KBM-7 (cell line): Measurements from ENCODE around the gene SAMD1.

Source experiments
- DNase-seq: peaks from one replicate; pipeline ENCODE4 v3.0.0-alpha.2; 2015
- in situ Hi-C: fragments of 300-500 bp; cut with MboI; formaldehyde crosslinking; loops from 2 replicates; pipeline ENCODE4 v1.14.3; 2020; ENCODE audit warnings: low sequenced_read_pairs, low pct_unique_long_range_greater_than_20kb, mixed read lengths

SAMD1 gene

DNA sequence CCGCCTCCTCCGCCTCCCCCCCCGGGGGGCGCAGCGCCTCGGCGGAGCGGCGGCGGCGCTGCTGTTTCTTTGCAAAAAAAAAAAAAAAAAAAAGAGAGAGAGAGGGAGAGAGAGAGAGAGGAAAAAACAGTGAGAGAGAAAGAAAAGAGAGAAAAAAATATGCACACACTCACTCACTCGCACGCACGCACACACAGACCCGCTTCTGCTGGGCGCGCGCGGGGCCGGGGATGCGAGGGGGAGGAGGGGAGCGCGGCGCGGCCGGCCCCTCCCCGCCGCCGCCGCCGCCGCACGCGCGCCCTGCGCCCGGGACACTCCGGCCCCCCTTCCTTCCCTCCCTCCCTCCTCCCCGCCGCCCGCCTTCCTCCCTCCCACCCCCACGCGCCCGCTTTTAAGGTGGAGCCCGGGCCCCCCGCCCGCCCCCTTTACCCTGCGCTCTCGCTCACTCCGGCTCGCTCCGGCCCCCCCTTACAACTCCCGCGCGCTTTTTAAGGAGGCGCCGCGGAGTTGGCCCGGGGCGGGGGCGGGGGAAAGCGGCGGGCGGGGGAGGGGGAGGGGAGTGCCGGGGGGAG lies at the start of gene SAMD1:
TSS of gene SAMD1 (minus strand) at position 243 of the 572 bp plus-strand sequence.
- DNase-seq: peak; percentile 48
- in situ Hi-C loops: no loop called here

DNA sequence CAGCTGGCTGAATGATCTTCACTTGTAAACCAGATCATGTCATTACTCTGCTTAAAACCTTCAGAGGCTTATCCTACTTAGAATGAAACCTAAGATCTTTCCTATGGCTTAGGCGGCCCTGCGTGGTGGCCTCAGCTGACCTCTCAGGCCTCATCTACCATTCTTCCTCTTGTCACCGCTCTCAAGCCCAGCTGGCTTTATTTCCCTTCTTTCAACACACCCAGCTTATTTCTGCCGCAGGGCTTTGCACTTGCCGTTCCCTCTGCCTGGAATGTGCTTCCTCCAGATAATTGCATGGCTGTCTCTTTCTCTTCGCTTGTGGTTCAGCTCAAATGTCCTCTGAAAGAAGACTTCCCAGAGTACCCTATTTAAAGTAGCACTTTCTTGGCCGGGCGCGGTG lies 49.4 kb upstream of the SAMD1 start:
- in situ Hi-C loops: no loop called here
- peak; percentile 80 for DNase-seq

DNA sequence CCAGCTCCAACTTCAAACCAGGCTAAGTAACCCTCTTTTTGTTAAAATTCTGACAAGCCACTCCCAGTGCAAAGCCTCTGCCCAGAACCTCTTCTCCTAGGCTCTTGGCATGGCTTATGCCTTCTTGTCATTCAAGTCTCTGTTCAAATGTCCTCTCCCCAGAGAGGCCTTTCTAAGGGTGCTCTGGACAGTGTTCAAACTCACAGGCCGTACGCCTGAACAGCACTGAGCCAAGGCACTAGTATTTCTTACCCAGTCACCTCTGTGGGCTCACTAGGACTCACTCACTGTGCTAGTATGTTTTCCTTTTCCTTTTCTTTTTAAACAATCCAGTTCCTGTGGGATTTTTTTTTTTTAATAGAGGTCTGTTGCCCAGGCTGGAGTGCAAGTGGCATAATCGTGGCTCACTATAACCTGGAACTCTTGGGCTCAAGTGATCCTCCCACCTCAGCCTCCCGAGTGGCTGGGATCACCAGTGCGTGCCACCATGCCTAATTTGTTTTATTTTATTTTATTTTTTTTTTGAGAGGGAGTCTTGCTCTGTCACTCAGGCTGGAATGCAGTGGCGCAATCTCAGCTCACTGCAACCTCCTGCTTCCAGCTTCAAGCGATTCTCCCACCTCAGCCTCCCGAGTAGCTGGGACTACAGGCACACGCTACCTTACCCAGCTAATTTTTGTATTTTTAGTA lies 48.2 kb upstream of the SAMD1 start:
- DNase-seq: no peak
- in situ Hi-C loops: no loop called here

DNA sequence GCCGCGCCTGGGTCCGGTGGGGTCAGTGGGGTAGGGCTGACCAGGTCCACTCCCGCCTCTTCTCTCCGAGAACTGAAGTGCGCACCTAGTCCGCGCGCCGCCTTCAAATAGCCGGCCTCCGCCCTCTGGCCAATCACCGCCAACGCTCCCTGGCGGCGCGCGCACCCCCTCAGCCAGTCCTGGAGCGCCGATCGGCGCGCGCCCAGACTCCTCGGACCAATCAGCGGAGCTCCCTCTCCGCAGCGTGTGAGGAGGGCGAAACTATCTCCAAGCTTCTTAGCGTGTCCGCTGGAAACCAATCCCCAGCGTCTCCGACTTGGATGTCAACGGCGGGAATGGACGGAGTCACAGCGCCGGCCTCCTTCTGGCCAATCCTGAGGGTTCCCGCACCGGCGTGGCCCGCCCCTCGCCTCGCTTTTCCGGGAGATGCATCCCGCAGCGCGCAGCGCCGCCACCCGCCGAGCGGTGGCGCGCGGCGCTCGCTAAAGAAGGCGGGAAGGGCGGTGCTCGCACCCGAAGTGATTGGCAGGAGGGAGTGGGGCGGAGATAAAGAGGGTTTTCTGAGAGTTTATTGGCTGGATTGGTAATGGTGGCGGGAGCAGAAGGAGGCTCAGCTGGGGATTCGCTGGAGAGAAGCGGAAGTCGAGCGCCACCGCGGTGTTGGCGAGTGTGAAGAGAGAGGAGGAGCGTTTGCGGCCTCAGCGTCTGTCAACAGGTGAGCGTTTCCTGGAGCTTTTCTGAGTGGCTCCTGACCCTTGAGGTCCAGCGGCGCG lies 46.1 kb upstream of the SAMD1 start, which contains the start of gene ASF1B:
TSS of gene ASF1B (minus strand) at position 81 of the 773 bp plus-strand sequence. CDS start 133 bp downstream, outside the sequence.
- in situ Hi-C loops: no loop called here
- peak; percentile 100 for DNase-seq

DNA sequence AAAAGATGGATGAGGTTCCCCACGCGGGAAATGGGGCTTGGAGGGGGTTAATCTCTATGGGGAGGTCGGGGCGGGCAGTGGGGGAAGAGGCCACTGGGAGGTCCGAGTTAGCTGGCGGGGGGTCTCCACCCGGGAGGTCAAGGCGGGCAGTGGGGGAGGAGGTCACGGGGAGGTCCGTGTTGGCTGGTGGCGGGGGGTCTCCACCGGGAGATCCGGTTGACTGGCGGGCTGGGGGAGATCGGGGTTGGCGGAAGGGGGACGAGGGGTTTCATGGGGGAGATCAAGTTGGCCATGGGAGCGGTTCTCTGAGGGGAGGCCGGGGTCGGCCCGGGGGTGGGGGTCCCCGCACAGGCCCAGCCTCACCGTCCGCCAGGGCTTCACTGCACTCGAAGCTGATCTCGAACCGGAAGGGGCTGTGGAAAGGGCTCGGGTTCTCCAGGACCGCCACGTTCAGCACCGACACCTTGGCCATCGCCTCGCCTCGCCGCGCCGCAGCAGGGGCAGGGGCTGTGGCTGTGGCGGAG lies 45.5 kb upstream of the SAMD1 start:
- DNase-seq: no peak
- in situ Hi-C loops: no loop called here

DNA sequence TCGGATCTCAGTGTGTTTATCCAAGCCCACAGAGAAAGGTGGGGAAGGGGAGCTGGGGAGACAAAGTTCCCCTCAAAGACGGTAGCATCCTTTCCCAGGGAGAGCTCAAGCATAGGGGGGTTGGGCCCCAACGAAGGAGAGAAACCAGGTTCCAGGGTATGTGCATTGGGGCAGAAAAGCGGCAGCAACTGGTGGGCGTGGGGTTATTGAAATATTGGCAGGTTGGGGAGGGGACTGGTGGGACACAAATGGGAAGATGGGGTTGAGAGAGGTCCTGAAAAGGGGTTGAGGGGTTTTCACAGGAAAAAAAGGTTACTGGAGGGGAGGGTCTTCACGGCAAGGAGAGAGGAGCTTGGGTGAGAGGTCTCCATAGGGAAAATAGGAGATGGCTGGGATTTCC lies 44.8 kb upstream of the SAMD1 start:
- DNase-seq: no peak
- in situ Hi-C loops: no loop called here

DNA sequence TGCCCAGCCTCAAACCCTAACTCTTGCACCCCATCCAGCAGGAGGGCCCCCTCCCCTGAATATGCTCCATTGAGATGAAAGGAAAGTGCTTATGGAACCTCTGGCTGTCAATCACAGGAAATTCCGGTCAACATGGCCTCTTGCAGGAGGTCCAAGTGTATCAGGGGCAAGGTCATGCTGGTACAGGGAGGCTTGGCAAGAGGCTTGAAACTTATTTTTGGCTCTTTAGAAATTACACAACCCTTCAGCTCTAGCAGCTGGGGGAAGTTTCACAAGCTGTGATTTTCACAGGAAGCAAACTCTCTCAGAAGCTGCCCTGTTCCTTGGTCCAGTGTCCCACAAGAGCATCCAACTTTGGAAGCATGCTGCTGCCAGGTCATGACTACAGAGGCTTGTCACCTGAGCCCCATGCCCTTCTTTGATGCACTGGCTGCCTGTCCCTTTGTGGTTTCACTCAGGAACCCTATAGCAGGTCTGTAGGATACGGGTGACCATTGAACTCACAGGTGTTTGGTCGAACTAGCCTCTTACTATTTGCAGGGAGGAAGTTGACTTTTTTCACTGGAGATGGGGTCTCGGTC lies 37.5 kb upstream of the SAMD1 start:
- no peak for DNase-seq
- in situ Hi-C loops: no loop called here

DNA sequence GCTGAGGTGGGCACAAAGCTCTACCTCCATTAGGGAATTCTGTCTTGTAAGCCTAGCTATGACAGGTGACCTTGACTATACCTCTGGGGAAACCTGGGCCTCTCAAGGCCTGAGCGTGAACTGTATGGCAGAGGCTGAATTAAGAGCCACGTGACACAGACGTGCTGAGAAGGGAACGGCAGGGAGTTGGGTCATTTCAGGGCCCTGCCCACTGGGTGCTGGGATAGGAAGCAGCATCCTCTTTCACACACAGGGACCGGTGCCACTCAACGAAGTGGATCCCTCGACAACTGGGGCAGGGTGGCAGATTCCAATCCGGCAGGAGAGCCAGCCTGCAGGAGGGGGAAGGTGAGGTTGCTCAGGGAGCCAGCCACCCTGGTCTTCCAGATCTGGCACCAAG lies 36.6 kb upstream of the SAMD1 start:
- in situ Hi-C loops: no loop called here
- DNase-seq: no peak

DNA sequence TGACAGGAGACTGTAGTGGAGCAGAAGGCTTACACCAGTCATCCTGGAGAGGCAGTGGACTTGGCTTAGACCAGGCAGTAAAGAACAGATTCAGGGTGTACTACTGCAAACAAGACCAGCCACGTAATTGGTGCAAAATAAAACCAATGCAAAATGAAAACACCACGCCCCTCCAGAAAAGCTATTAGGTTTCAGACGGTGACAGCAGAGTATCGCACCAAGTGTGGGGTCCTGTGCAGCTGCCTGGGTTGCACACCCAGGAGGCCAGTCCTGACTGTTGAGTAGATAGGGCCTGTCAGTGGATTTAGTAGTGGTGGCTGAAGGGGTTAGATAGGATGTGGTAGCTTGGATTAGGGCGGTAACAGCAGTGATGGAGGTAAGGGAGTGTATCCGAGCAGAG lies 32.4 kb upstream of the SAMD1 start:
- no peak for DNase-seq
- in situ Hi-C loops: no loop called here

DNA sequence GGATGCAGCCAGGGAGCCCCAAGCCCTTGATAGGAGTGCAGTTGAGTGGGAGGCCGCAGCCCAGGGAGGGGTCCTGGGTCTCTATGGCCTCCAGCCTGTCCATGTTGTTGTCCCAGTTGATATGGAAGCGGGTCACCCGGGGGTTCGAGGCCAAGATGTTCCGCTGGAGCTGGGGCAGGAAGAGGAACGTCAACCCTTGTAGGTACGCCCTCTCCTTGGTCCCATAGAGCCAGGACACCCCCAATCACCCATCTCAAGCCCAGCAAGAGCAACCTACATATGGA lies 29.9 kb upstream of the SAMD1 start:
- no peak for DNase-seq
- in situ Hi-C loops: no loop called here

DNA sequence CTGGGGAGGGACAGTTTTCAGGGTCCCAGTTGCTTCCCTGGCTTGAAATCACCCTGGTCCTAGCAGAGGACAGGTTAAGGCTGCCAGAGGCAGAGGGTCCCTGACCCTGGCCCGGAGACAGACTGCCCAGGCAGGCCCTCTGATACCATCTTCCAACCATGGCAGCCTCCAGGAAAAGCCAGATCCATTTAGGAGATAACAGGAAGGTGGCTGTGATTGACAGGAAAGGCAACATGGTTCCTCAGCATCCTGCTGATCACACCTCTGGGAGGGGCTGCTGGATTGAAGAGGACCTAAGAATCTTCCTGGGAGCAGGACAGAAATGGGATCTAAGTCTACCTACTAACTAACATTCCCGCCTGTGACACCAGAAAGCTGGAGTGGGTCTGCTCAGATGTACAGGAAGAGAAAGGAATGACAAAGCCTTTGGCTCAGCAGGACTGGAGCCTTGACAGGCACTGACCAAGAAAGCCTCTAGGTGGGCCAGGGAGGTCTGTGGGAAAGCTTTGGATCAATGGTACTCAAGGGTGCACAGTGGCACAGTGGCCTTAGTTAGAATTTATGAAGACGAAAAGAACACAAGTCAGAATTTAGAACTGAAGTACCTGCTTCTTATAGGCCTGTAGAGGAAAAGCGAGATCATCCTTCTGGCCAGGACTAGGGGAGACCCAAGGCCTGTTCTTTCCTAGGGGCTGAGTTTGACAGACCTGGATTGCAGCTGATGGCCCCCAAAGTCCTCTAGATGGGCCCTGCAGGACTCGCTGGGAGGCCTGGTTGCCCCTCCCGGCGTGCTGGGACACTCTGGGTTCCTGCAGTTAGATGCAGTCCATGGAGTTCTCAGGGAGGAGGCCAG lies 29.3 kb upstream of the SAMD1 start:
- no peak for DNase-seq
- in situ Hi-C loops: no loop called here

DNA sequence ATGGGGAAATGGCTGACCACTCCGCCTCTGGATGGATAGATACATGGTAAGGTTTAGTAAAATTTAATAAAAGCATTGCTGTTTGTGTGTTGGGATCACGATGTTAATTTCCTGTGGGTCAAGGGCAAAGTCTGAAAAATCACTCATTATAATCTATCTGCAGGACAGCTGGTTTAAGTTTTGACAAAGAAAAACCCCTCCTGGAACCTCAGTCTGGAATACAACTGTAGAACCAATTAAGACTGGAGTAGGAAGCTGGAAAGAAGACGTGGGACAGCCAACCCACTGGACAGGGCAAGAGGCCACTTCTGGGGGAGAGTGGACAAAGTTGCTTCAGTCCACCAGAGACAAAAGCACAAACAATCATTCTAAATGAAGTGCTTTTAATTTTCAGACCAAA lies 28.6 kb upstream of the SAMD1 start:
- in situ Hi-C loops: no loop called here
- no peak for DNase-seq

DNA sequence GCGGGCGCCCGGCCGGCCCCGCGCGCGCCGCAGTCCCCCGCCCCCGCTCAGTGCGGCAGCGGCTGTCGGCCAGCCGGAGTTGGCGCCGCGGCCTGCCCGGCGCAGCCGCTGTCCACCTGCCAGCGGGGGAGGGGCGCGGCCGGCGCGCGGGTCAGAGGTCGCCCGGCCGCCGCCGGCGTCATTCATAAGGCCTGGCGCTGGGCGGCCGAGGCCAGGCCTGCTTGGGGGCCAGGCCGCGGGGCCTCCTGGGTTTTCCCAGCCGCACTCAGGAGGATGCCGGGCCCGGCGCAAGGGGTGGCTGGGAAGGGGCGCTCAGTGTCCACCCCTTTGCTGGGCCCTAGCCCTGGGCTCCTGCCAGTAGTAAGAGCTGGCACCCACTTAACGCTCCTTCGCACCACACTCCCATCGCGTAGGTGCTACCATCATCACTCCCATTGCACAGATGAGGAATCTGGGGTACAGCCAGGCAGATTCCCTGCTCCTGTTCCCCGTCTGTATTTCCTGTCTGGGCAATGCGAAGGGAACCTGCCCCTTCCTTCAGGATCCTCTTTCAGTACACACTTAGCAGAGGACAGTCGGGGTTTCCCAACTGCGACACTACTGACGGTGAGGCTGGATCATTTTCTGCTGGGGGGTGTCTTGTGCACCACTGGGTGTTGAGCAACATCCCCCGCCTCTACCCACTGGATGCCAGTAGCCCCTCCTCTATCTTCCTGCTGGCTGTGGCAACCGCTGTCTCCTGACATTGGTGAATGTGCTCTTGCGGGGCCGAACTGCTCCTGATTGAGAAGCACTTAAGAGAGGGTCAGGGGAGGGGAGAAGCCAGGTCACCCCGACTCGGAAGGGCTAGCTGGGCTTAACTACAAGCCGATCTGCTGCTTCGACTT lies 27.9 kb upstream of the SAMD1 start:
- in situ Hi-C loops: no loop called here
- DNase-seq: peak; percentile 76

DNA sequence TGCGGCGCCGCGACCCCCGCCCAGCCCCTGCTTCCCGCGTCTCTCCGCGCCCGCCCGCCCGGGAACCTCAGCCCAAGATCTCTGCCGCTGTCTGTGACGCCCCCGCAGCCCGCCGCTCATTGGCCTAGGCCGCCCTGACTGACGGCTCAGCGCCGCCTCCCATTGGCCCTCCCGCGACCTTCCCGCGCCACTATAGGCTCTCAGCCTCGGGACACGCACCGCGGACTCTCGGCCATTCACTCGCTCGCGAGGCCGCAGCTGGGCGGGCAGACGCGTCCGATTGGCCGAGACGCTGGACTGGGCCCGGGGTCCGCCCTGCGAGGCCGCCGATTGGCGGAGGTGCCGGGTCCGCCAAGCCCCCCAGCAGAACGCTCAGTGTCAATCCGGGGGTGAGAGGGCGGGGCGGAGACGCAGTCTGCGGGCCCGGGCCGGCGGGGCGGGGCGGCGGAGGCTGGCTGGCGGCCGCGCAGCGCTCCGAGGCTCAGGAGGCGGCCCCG lies 27.2 kb upstream of the SAMD1 start, which contains the start of gene PRKACA:
TSS of gene PRKACA (minus strand) at position 95 of the 497 bp plus-strand sequence. CDS start 215 bp downstream, outside the sequence.
- in situ Hi-C loops: no loop called here
- DNase-seq: peak; percentile 98

DNA sequence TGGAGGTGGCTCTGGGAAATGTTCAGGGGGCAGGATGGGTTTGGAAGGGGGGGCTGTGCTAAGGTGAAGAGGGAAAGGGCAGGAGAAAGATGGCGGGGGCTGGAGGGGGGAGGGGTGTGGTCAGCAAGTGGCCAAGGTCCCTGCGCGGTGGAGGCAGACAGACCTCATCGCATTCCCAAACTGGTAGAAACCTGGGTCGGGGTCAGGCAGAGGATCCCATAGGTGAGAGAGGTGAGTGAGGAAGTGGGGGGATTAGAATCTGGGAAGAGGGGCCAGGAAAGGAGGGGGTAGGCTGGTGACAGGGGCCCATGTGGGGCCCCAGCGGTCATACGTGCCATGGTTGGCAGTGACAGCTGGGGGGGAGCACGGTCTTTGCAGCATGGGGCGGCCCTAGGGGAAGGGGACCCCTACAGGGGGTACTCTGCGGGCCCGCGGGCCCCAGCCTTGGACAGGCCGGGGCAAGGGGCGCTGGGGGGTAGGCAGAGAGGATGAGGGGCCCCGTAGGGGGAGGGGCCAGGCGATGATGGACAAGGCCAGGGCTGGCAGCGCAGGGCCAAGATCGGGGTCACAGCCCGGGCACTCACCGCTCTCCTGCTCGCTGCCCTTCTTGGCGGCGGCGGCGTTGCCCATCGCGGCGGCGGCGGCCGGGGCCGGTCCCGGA lies 26.5 kb upstream of the SAMD1 start:
- in situ Hi-C loops: no loop called here
- no peak for DNase-seq

DNA sequence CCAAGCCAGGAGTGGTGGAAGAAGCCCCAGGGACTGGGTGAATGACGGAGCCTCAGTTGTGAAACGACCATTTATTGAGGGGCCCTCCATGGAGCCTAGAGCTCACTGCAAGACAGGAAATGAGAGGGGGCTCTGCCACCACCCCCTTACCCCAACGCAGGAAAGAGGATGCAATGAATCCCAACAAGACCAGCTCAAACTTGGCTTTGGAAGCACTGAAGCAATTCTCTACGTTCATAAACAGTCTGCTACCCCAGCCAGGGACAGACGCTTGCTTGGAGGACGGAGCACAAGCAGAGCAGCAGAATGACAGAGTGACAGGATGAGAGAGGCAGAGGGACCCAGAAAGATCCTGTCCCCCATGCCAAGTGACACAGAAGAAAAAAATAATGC lies 26.0 kb upstream of the SAMD1 start:
- no peak for DNase-seq
- in situ Hi-C loops: no loop called here

DNA sequence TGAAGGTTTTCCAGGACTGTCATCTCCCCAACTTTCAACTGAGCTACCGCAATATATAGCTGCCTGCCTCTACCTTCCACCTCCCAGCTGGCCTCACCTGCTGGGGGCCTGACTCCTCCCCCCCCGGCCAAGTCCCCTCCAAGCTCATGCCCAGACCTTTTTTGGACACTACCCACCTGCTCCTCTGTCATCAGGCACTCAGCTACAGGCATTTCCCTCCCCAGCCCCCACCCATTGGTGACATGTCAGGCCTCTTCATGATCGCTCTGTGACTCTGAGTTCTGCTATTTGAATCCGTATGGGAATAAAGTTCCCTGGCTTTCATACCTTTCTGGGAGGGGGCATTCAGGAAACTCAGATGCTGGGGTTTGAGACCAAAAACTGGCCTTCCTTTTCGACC lies 25.2 kb upstream of the SAMD1 start:
- in situ Hi-C loops: no loop called here
- DNase-seq: no peak
